Endothelial cell (in vitro differentiated cells): ENCODE results near the gene BMPER. TPM values are rescaled to one million over a fixed set of nuclear protein-coding genes. Genes with fewer than 3 reads are reported as not detected.

Experiments used
- DNase-seq: peaks from one replicate; pipeline ENCODE4 v3.0.0; 2021; ENCODE audit warnings: low spot score
- H3K27ac Mint-ChIP-seq: one replicate; pipeline ENCODE4 v1.8.0; 2021; ENCODE audit warnings: mixed read lengths, inconsistent platforms; ENCODE audit not compliant: unreplicated experiment
- H3K27me3 Mint-ChIP-seq: one replicate; pipeline ENCODE4 v1.8.0; 2021; ENCODE audit warnings: mild to moderate bottlenecking, moderate library complexity, mixed read lengths, inconsistent platforms; ENCODE audit not compliant: unreplicated experiment
- H3K36me3 Mint-ChIP-seq: one replicate; pipeline ENCODE4 v1.8.0; 2021; ENCODE audit warnings: mild to moderate bottlenecking, low read depth, mixed read lengths, inconsistent platforms; ENCODE audit not compliant: unreplicated experiment
- H3K4me1 Mint-ChIP-seq: one replicate; pipeline ENCODE4 v1.8.0; 2021; ENCODE audit warnings: mild to moderate bottlenecking, mixed read lengths, inconsistent platforms; ENCODE audit not compliant: unreplicated experiment
- H3K4me3 Mint-ChIP-seq: one replicate; pipeline ENCODE4 v1.8.0; 2021; ENCODE audit warnings: mild to moderate bottlenecking, mixed read lengths, inconsistent platforms; ENCODE audit not compliant: unreplicated experiment
- H3K9me3 Mint-ChIP-seq: one replicate; pipeline ENCODE4 v1.8.0; 2021; ENCODE audit warnings: mixed read lengths, inconsistent platforms; ENCODE audit not compliant: unreplicated experiment
- CTCF ChIP-seq: fragments of 200-600 bp; sonication (generic); IDR thresholded peaks from one replicate; pipeline ENCODE4 v1.5.0; 2021; ENCODE audit warnings: antibody characterized with exemption; ENCODE audit not compliant: unreplicated experiment
- total RNA-seq: library from RNA; stranded (reverse); fragmentation: NEBNext Ultra II Directional; extraction: Animal tissue kit (Norgen Biotek cat#: 25700); gene quantifications from one replicate; pipeline ENCODE4 v1.2.1, GENCODE V29; 2021; ENCODE audit not compliant: unreplicated experiment

Gene BMPER
- total RNA-seq, 1 donor from 2014 or later: 2.5 TPM

- H3K36me3 Mint-ChIP-seq: no peaks in the 10 kb centered on the region
- peaks cover 2% of the 10 kb centered on the region for H3K27me3 Mint-ChIP-seq
These were observed 4.8 kb upstream of the BMPER start for GRCh38 chr7:33900501-33900900.

GRCh38 chr7:33901199-33901598 is 4.1 kb upstream of the BMPER start:
- Mint-ChIP-seq H3K4me1 (peaks cover 2% of the 10 kb centered on the region), H3K4me3 (no peak overlapping the region), H3K27me3 (peaks cover 5% of the 10 kb centered on the region), H3K36me3 (no peaks in the 10 kb centered on the region), H3K9me3 (no peaks in the 10 kb centered on the region), H3K27ac (no peak overlapping the region)
- no peak for DNase-seq
- no peak for TF ChIP-seq CTCF

More at GRCh38 chr7:33900501-33900900, 4.8 kb upstream of the BMPER start:
- Mint-ChIP-seq H3K4me1 (peaks cover 2% of the 10 kb centered on the region), H3K27ac (no peak overlapping the region), H3K9me3 (no peaks in the 10 kb centered on the region), H3K4me3 (no peak overlapping the region)
- DNase-seq: no peak
- TF ChIP-seq CTCF: no peak

DNA sequence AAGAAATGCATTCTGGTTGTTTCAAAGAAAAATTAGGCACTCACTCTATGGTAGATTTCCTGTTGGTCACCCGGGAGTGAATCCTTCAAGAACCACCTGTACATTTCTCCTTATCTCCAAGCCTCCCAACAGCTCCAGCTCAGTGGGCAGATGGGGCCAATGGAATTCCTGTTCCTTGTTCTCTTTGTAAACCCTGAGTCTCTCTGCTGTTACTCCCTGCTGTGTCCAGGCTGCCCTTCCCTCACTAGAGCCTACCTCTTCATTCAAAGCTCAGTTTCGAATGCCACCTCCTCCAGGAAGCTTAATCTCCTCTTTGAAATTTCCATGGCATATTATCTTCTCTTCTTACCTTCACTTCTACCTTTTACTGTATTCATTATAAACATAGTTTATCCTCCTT is 3.5 kb upstream of the BMPER start:
- Mint-ChIP-seq H3K4me1 (peaks cover 2% of the 10 kb centered on the region), H3K9me3 (no peaks in the 10 kb centered on the region), H3K27me3 (peaks cover 5% of the 10 kb centered on the region), H3K27ac (no peak overlapping the region), H3K4me3 (no peak overlapping the region), H3K36me3 (no peaks in the 10 kb centered on the region)
- no peak for DNase-seq
- no peak for TF ChIP-seq CTCF

DNA sequence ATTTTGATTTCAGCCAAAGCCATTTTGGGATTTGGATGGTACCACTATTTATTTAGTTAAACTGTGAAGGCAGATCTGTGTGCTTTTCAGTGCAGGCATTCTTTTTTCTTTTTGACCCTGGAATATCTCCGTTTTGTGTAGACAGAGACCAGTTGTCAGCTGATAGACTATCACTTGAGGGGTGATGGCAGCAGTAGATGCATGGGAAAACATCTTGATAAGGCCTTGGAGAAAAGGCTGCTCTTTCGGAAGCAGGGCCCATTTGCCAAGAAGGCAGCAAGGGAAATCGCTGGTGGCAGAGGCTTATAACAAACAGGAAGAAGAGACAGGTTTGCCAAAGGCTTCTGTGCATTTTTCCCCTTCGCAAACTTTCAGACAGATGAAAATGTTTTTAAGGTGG is 2.6 kb upstream of the BMPER start:
- Mint-ChIP-seq H3K9me3 (no peaks in the 10 kb centered on the region), H3K4me1 (peaks cover 2% of the 10 kb centered on the region), H3K36me3 (no peaks in the 10 kb centered on the region), H3K27me3 (peaks cover 5% of the 10 kb centered on the region), H3K4me3 (no peak overlapping the region), H3K27ac (no peak overlapping the region)
- no peak for TF ChIP-seq CTCF
- DNase-seq: no peak

GRCh38 chr7:33903791-33904680 is 1.3 kb upstream of the BMPER start:
- H3K4me3 Mint-ChIP-seq: peak overlapping the region; percentile 92
- DNase-seq: peak; percentile 38
- H3K9me3 Mint-ChIP-seq: no peaks in the 10 kb centered on the region
- peaks cover 2% of the 10 kb centered on the region for H3K4me1 Mint-ChIP-seq
- peaks cover 5% of the 10 kb centered on the region for H3K27me3 Mint-ChIP-seq
- TF ChIP-seq CTCF: no peak
- no peaks in the 10 kb centered on the region for H3K36me3 Mint-ChIP-seq
- no peak overlapping the region for H3K27ac Mint-ChIP-seq
